A549 (cell line): ENCODE data around the gene PRKG1. TPM values are rescaled to one million over a fixed set of nuclear protein-coding genes. Genes with fewer than 3 reads are reported as not detected.

Experiments
- ATAC-seq, 2 experiments: fragments of 200-7000 bp in 1 of 2; fragments of >200 bp in 1 of 2; cut with Nextera tagmentation in 1 of 2; cut with Tn5 transposase in 1 of 2; 3 replicates each; pipeline versions ENCODE4 v1.8.0 to v1.9.1; 2018 to 2020; ENCODE audit warnings: mild to moderate bottlenecking in 1 of 2, moderate library complexity in 1 of 2
- CTCF ChIA-PET: fragments of 300-600 bp; sonication (Branson Sonifier 250); formaldehyde crosslinking; extraction: SDS; loops from one replicate; lab custom pipeline; 2021; ENCODE audit warnings: antibody characterized with exemption, inconsistent platforms; lab: Yijun Ruan, JAX
- POLR2A ChIA-PET: fragments of 350-600 bp; formaldehyde crosslinking; extraction: SDS; loops from one replicate; lab custom pipeline; 2021; ENCODE audit warnings: antibody characterized with exemption, inconsistent platforms; lab: Yijun Ruan, JAX
- DNase-seq, 2 experiments: peaks; one replicate each; pipeline versions ENCODE4 v3.0.0 to v3.0.0-alpha.2; 2011 to 2016; ENCODE audit warnings: low read depth in 1 of 2, low spot score in 1 of 2
- FAIRE-seq: peaks from 2 replicates; lab custom pipeline; 2011; peaks lifted over from hg19 to GRCh38; lab: Jason Lieb, UNC
- H3K27ac ChIP-seq, 2 experiments: fragments of >200 bp; sonication (Bioruptor Twin); formaldehyde crosslinking; 3 replicates each; pipeline ENCODE4 v1.5.1; 2016 to 2017
- H3K4me1 ChIP-seq: fragments of >200 bp; sonication (Bioruptor Twin); formaldehyde crosslinking; 3 replicates; pipeline ENCODE4 v1.6.1; 2016
- H3K4me2 ChIP-seq: fragments of >200 bp; sonication (Bioruptor Twin); formaldehyde crosslinking; 3 replicates; pipeline ENCODE4 v1.6.1; 2016
- H3K4me3 ChIP-seq: fragments of >200 bp; sonication (Bioruptor Twin); formaldehyde crosslinking; 3 replicates; pipeline ENCODE4 v1.5.1; 2016
- H3K9me3 ChIP-seq: fragments of >200 bp; sonication (Bioruptor Twin); formaldehyde crosslinking; 3 replicates; pipeline ENCODE4 v1.6.1; 2016
- CBX2 ChIP-seq: fragments of 200-600 bp; sonication (generic); IDR thresholded peaks from 2 replicates; pipeline ENCODE4 v1.6.1; 2016; ENCODE audit warnings: low read depth, mild to moderate bottlenecking, borderline replicate concordance
- CBX8 ChIP-seq: fragments of 200-600 bp; sonication (generic); IDR thresholded peaks from 2 replicates; pipeline ENCODE4 v1.6.1; 2016
- CEBPB ChIP-seq, 2 experiments: fragments of >200 bp in 1 of 2; sonication (Bioruptor Twin) in 1 of 2; formaldehyde crosslinking in 1 of 2; IDR thresholded peaks; 2 replicates each; pipeline ENCODE4 v1.6.1; 2012 to 2016
- CHD4 ChIP-seq: fragments of 200-600 bp; sonication (generic); IDR thresholded peaks from 2 replicates; pipeline ENCODE4 v1.6.1; 2016; ENCODE audit warnings: antibody characterized with exemption, mild to moderate bottlenecking, borderline replicate concordance
- E2F6 ChIP-seq: IDR thresholded peaks from 2 replicates; pipeline ENCODE4 v1.6.1; 2012; ENCODE audit warnings: low read depth, borderline replicate concordance
- EHF ChIP-seq: fragments of 250-450 bp; sonication (Bioruptor Pico); IDR thresholded peaks from 2 replicates; pipeline ENCODE4 v1.5.0; 2020; ENCODE audit warnings: mild to moderate bottlenecking
- ELK1 ChIP-seq: fragments of 150-350 bp; IDR thresholded peaks from 2 replicates; pipeline ENCODE4 v1.6.1; 2014; ENCODE audit warnings: low read depth, mild to moderate bottlenecking, low read length
- FOSL2 ChIP-seq, 2 experiments: fragments of 450-650 bp in 1 of 2; fragments of >200 bp in 1 of 2; sonication (Bioruptor Twin) in 1 of 2; formaldehyde crosslinking; IDR thresholded peaks; 2 replicates each; pipeline versions ENCODE4 v1.5.0 to v1.6.1; 2016 to 2020; ENCODE audit warnings: mild to moderate bottlenecking in 1 of 2, moderate library complexity in 1 of 2
- HES2 ChIP-seq: fragments of >200 bp; sonication (Bioruptor Twin); formaldehyde crosslinking; IDR thresholded peaks from 2 replicates; pipeline ENCODE4 v1.6.1; 2016
- HOXB5 ChIP-seq: fragments of 250-450 bp; sonication (Bioruptor Pico); IDR thresholded peaks from 2 replicates; pipeline ENCODE4 v1.5.0; 2020; ENCODE audit warnings: mild to moderate bottlenecking, moderate library complexity
- JUNB ChIP-seq: fragments of >200 bp; sonication (Bioruptor Twin); formaldehyde crosslinking; IDR thresholded peaks from 2 replicates; pipeline ENCODE4 v1.6.1; 2016
- KDM1A ChIP-seq: fragments of 200-600 bp; sonication (generic); IDR thresholded peaks from 2 replicates; pipeline ENCODE4 v1.6.1; 2016; ENCODE audit warnings: low read depth, mild to moderate bottlenecking
- MAFK ChIP-seq: fragments of 450-650 bp; IDR thresholded peaks from 2 replicates; pipeline ENCODE4 v1.6.1; 2014; ENCODE audit not compliant: partially characterized antibody
- MYC ChIP-seq: IDR thresholded peaks from 2 replicates; pipeline ENCODE4 v1.6.1; 2012; ENCODE audit warnings: mild to moderate bottlenecking, inconsistent platforms, low read length, improper control_type of control experiment, borderline replicate concordance
- NFE2L2 ChIP-seq: fragments of 150-350 bp; conservative IDR thresholded peaks from 2 replicates; pipeline ENCODE4 v1.6.1; 2014; ENCODE audit warnings: low read length
- PHF8 ChIP-seq: fragments of 200-600 bp; sonication (generic); IDR thresholded peaks from 2 replicates; pipeline ENCODE4 v1.6.1; 2016; ENCODE audit warnings: low read depth, mild to moderate bottlenecking, antibody characterized with exemption, moderate library complexity, borderline replicate concordance
- POLR2AphosphoS2 ChIP-seq: conservative IDR thresholded peaks from 2 replicates; pipeline ENCODE4 v1.6.1; 2012; ENCODE audit warnings: low read length, improper control_type of control experiment, inconsistent platforms
- RCOR1 ChIP-seq: fragments of 150-350 bp; IDR thresholded peaks from 2 replicates; pipeline ENCODE4 v1.6.1; 2014; ENCODE audit warnings: antibody characterized with exemption, low read length, low read depth
- RNF2 ChIP-seq: fragments of 200-600 bp; sonication (generic); IDR thresholded peaks from 2 replicates; pipeline ENCODE4 v1.6.1; 2016; ENCODE audit warnings: low read depth, mild to moderate bottlenecking, antibody characterized with exemption, moderate library complexity, borderline replicate concordance
- SMC3 ChIP-seq: fragments of >200 bp; sonication (Bioruptor Twin); formaldehyde crosslinking; IDR thresholded peaks from 3 replicates; pipeline ENCODE4 v1.6.1; 2018; ENCODE audit warnings: inconsistent platforms
- SREBF2 ChIP-seq: fragments of 450-650 bp; IDR thresholded peaks from 2 replicates; pipeline ENCODE4 v1.6.1; 2014; ENCODE audit warnings: mild to moderate bottlenecking, moderate library complexity
- TFCP2L1 ChIP-seq: fragments of 250-450 bp; sonication (Bioruptor Pico); IDR thresholded peaks from 2 replicates; pipeline ENCODE4 v1.5.0; 2021; ENCODE audit warnings: mild to moderate bottlenecking
- TP53 ChIP-seq: fragments of 250-450 bp; sonication (Bioruptor Pico); IDR thresholded peaks from 2 replicates; pipeline ENCODE4 v1.5.0; 2021; ENCODE audit warnings: mild to moderate bottlenecking, moderate library complexity
- ZSCAN20 ChIP-seq: fragments of 250-450 bp; sonication (Bioruptor Pico); IDR thresholded peaks from 2 replicates; pipeline ENCODE4 v1.8.0; 2022; ENCODE audit warnings: mild to moderate bottlenecking, moderate library complexity
- WGBS: methylation state at CpG from one replicate; pipeline ENCODE4 v1.1.6; 2017; ENCODE audit errors: missing lambda C conversion rate; 5-methylcytosine and 5-hydroxymethylcytosine counted together
- polyA plus RNA-seq, 4 experiments: library from polyadenylated mRNA; depleted of rRNA in 3 of 4; stranded (reverse); fragments of >200 nt; fragmentation: RNase III in 1 of 4; extraction: RNeasy Plus Mini Kit Qiagen cat#74134 plus additional on column Dnase treatment in 1 of 4; gene quantifications; 2 replicates in 3 of 4; 3 replicates in 1 of 4; pipeline ENCODE4 v1.2.3, GENCODE V29; 2011 to 2017

The PRKG1 gene
- polyA plus RNA-seq, 2 of the 4 experiments (the other 2 are of a cell fraction), result not detected

- peak; percentile 54 for FAIRE-seq
- ATAC-seq, result no peak
- Histone ChIP-seq H3K4me2 (peak overlapping the region; percentile 67), H3K4me3 (no peak overlapping the region), H3K9me3 (no peaks in the 10 kb centered on the region), H3K27ac (peak overlapping the region; percentile 51 to 68; a peak in 4 of 6 replicates), H3K4me1 (peaks cover 43% of the 10 kb centered on the region)
- TF ChIP-seq ZSCAN20 (CRISPR knock-in tag), result no peak
- TF ChIP-seq EHF (CRISPR knock-in tag), result no peak
- TF ChIP-seq KDM1A, result no peak
- TF ChIP-seq JUNB, result no peak
- TF ChIP-seq CEBPB (IDR thresholded peaks at IDR 0.05), result no peak
- TF ChIP-seq SREBF2, result no peak
- TF ChIP-seq MYC, result no peak
- TF ChIP-seq CBX2, result no peak
- TF ChIP-seq PHF8, result no peak
- ChIA-PET CTCF (interaction anchor here (1.3 to 1.8 kb wide), 2 partner anchors 20 to 33 kb away, joined by 3 to 5 read pairs; no protein-coding TSS in a partner anchor), POLR2A (no interaction called here)
- no peak for DNase-seq
- WGBS, result 2% methylated on average over 1 of the region's 1 CpG
These were observed 1261.4 kb downstream of the PRKG1 start for GRCh38 chr10:52335665-52336064.

GRCh38 chr10:52337225-52337624 is 1262.9 kb downstream of the PRKG1 start:
- H3K27ac ChIP-seq, result no peak overlapping the region
- no peak overlapping the region for H3K4me3 ChIP-seq
- POLR2A ChIA-PET, result no interaction called here
- H3K9me3 ChIP-seq, result no peaks in the 10 kb centered on the region
- FAIRE-seq, result no peak
- no peak for ATAC-seq
- no peak for DNase-seq
- peaks cover 36% of the 10 kb centered on the region for H3K4me1 ChIP-seq
- TF ChIP-seq CHD4 (no peak), ZSCAN20 (CRISPR knock-in tag) (no peak), MAFK (peak; percentile 97), MYC (no peak)
- H3K4me2 ChIP-seq, result no peak overlapping the region
- 92% methylated on average over 1 of the region's 1 CpG for WGBS
- CTCF ChIA-PET, result interaction anchor here (0.9 to 2.2 kb wide), 5 partner anchors 15 to 229 kb away, joined by 3 to 8 read pairs (median 4); no protein-coding TSS in a partner anchor

GRCh38 chr10:52343439-52343838 is 1269.2 kb downstream of the PRKG1 start:
- 70% methylated on average over 4 of the region's 4 CpGs for WGBS

GRCh38 chr10:52346394-52347326 is 1272.4 kb downstream of the PRKG1 start:
- no peak for FAIRE-seq
- H3K4me1 ChIP-seq, result peaks cover 17% of the 10 kb centered on the region
- no peak for DNase-seq
- H3K27ac ChIP-seq, result peak overlapping the region in 1 of 2 experiments; percentile 16; a peak in 1 of 6 replicates
- TF ChIP-seq HOXB5 (CRISPR knock-in tag) (no peak), RNF2 (no peak), TP53 (CRISPR knock-in tag) (no peak), CBX2 (no peak), RCOR1 (no peak), ELK1 (no peak), JUNB (no peak), CHD4 (no peak), SMC3 (no peak), FOSL2 (IDR thresholded peaks at IDR 0.05) (no peak), FOSL2 (CRISPR knock-in tag; IDR thresholded peaks at IDR 0.05) (no peak), HES2 (no peak)
- H3K4me3 ChIP-seq, result no peak overlapping the region
- POLR2A ChIA-PET, result no interaction called here
- no peak for ATAC-seq
- WGBS, result 96% methylated on average over 18 of the region's 27 CpGs
- CTCF ChIA-PET, result no interaction called here
- H3K9me3 ChIP-seq, result no peaks in the 10 kb centered on the region
- no peak overlapping the region for H3K4me2 ChIP-seq

More at GRCh38 chr10:52343439-52343838, 1269.2 kb downstream of the PRKG1 start:
- no peaks in the 10 kb centered on the region for H3K9me3 ChIP-seq
- ATAC-seq, result no peak
- CTCF ChIA-PET, result no interaction called here
- no peak for TF ChIP-seq CBX8
- no peak for TF ChIP-seq POLR2AphosphoS2
- no peak for TF ChIP-seq CBX2
- no peak for TF ChIP-seq HOXB5 (CRISPR knock-in tag)
- TF ChIP-seq TFCP2L1, result no peak
- peak; percentile 93 for TF ChIP-seq MAFK
- TF ChIP-seq NFE2L2, result peak; percentile 87
- no peak for TF ChIP-seq E2F6
- TF ChIP-seq, all 56 proteins: peak for 2
- peaks cover 17% of the 10 kb centered on the region for H3K4me1 ChIP-seq
- no peak overlapping the region for H3K4me3 ChIP-seq
- POLR2A ChIA-PET, result no interaction called here
- no peak overlapping the region for H3K27ac ChIP-seq
- FAIRE-seq (no peak), DNase-seq (no peak)
- no peak overlapping the region for H3K4me2 ChIP-seq
